Activated CD4-positive, alpha-beta T cell treated with anti-CD3 and anti-CD28 coated beads, Interleukin-2, amount 10 ng/mL, durations not matched to agents 24 days and 14 days (primary cell): Measurements from ENCODE around the gene EXOC4. TPM values are rescaled to one million over a fixed set of nuclear protein-coding genes. Genes with fewer than 3 reads are reported as not detected.

Experiments
- DNase-seq: peaks from one replicate; pipeline ENCODE4 v3.0.0; 2022
- H3K27ac Mint-ChIP-seq: one replicate; pipeline ENCODE4 v1.8.0; 2022; ENCODE audit warnings: mild to moderate bottlenecking, mixed read lengths
- H3K27me3 Mint-ChIP-seq: one replicate; pipeline ENCODE4 v1.8.0; 2022; ENCODE audit warnings: mixed read lengths
- H3K36me3 Mint-ChIP-seq: one replicate; pipeline ENCODE4 v1.8.0; 2022; ENCODE audit warnings: low read depth, mild to moderate bottlenecking, mixed read lengths
- H3K4me1 Mint-ChIP-seq: one replicate; pipeline ENCODE4 v1.8.0; 2021; ENCODE audit warnings: mixed read lengths
- H3K4me3 Mint-ChIP-seq: one replicate; pipeline ENCODE4 v1.8.0; 2022; ENCODE audit warnings: mild to moderate bottlenecking, moderate library complexity, mixed read lengths
- H3K9me3 Mint-ChIP-seq: one replicate; pipeline ENCODE4 v1.8.0; 2021; ENCODE audit warnings: mixed read lengths
- intact Hi-C: fragments of 100-400 bp; cut with micrococcal nuclease; formaldehyde crosslinking; loops from one replicate; pipeline ENCODE4 v1.15.1; 2023
- total RNA-seq: library from RNA; stranded (reverse); gene quantifications from 2 replicates; pipeline ENCODE4 v1.2.3, GENCODE V29; 2022

Gene EXOC4
- total RNA-seq, 1 donor from 2014 or later, result 53.0 TPM

- H3K9me3 Mint-ChIP-seq, result no peaks in the 10 kb centered on the region
- no peak overlapping the region for H3K4me3 Mint-ChIP-seq
- intact Hi-C loops, result no loop called here
- H3K4me1 Mint-ChIP-seq, result no peaks in the 10 kb centered on the region
- no peaks in the 10 kb centered on the region for H3K27me3 Mint-ChIP-seq
- DNase-seq, result no peak
- H3K27ac Mint-ChIP-seq, result no peak overlapping the region
- H3K36me3 Mint-ChIP-seq, result no peaks in the 10 kb centered on the region
Measured at GRCh38 chr7:134014935-134015334, 762.1 kb downstream of the EXOC4 start.

GRCh38 chr7:134016223-134016941 is 763.5 kb downstream of the EXOC4 start:
- Mint-ChIP-seq H3K27me3 (no peaks in the 10 kb centered on the region), H3K4me3 (no peak overlapping the region), H3K27ac (no peak overlapping the region), H3K9me3 (no peaks in the 10 kb centered on the region), H3K36me3 (no peaks in the 10 kb centered on the region), H3K4me1 (no peaks in the 10 kb centered on the region)
- no peak for DNase-seq
- intact Hi-C loops, result no loop called here

DNA sequence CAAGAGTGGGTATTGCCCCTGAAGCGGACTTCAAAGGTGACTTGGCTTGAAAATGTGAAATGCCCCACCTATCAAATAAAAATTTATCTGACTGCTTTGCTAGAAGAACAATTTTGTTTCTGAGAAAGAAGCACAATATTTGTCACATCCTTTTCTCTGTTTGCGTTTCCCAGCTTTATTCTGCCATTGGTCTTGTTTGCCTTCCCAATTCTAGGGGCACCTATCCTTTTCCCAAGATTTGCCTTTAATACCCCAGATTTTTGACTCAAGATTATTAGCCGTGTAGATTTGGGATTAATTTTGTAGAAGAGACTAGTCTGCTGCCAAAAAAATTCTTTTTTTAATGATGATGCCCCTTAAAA is 764.0 kb downstream of the EXOC4 start:
- intact Hi-C loops, result no loop called here
- Mint-ChIP-seq H3K36me3 (no peaks in the 10 kb centered on the region), H3K27ac (no peak overlapping the region), H3K4me3 (no peak overlapping the region), H3K9me3 (no peaks in the 10 kb centered on the region), H3K4me1 (no peaks in the 10 kb centered on the region), H3K27me3 (no peaks in the 10 kb centered on the region)
- DNase-seq, result no peak

DNA sequence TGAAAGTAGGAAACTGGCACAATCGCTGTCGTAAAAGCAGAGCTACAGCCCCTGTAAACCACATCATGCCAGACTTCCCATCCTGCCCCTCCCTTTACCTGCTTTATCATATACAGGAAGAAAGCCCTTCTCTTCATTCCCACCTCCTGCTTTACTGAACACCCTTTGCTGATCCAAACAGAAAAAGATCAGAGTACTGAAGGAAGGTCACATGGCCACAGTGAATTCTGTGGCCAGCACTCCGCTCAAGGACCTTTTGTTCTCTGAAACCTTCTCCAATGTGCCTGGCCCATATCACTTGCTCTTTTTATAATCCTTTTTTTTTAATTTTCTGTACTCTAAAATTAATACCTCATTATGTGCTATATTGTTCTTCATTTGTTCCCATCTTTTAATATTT is 765.4 kb downstream of the EXOC4 start:
- intact Hi-C loops, result no loop called here
- H3K4me3 Mint-ChIP-seq, result no peak overlapping the region
- no peaks in the 10 kb centered on the region for H3K27me3 Mint-ChIP-seq
- H3K27ac Mint-ChIP-seq, result no peak overlapping the region
- DNase-seq, result no peak
- no peaks in the 10 kb centered on the region for H3K4me1 Mint-ChIP-seq
- H3K36me3 Mint-ChIP-seq, result no peaks in the 10 kb centered on the region
- H3K9me3 Mint-ChIP-seq, result no peaks in the 10 kb centered on the region

- H3K27ac Mint-ChIP-seq, result no peak overlapping the region
- DNase-seq, result no peak
- intact Hi-C loops, result no loop called here
- no peak overlapping the region for H3K4me3 Mint-ChIP-seq
- no peaks in the 10 kb centered on the region for H3K27me3 Mint-ChIP-seq
- H3K9me3 Mint-ChIP-seq, result no peaks in the 10 kb centered on the region
- no peaks in the 10 kb centered on the region for H3K36me3 Mint-ChIP-seq
- no peaks in the 10 kb centered on the region for H3K4me1 Mint-ChIP-seq
Measured at GRCh38 chr7:134019251-134019650, 766.4 kb downstream of the EXOC4 start.

GRCh38 chr7:134021836-134022235 is 769.0 kb downstream of the EXOC4 start:
- intact Hi-C loops, result no loop called here
- H3K9me3 Mint-ChIP-seq, result no peaks in the 10 kb centered on the region
- H3K4me3 Mint-ChIP-seq, result no peak overlapping the region
- H3K27ac Mint-ChIP-seq, result no peak overlapping the region
- H3K27me3 Mint-ChIP-seq, result no peaks in the 10 kb centered on the region
- DNase-seq, result no peak
- no peaks in the 10 kb centered on the region for H3K36me3 Mint-ChIP-seq
- no peaks in the 10 kb centered on the region for H3K4me1 Mint-ChIP-seq

- H3K27ac Mint-ChIP-seq, result no peak overlapping the region
- H3K9me3 Mint-ChIP-seq, result no peaks in the 10 kb centered on the region
- no peaks in the 10 kb centered on the region for H3K36me3 Mint-ChIP-seq
- H3K27me3 Mint-ChIP-seq, result no peaks in the 10 kb centered on the region
- H3K4me3 Mint-ChIP-seq, result no peak overlapping the region
- DNase-seq, result no peak
- intact Hi-C loops, result no loop called here
- H3K4me1 Mint-ChIP-seq, result no peaks in the 10 kb centered on the region
Measured at GRCh38 chr7:134022286-134022911, 769.5 kb downstream of the EXOC4 start.

GRCh38 chr7:134024739-134025138 is 771.9 kb downstream of the EXOC4 start:
- H3K4me1 Mint-ChIP-seq, result no peaks in the 10 kb centered on the region
- no peak overlapping the region for H3K27ac Mint-ChIP-seq
- H3K4me3 Mint-ChIP-seq, result no peak overlapping the region
- H3K9me3 Mint-ChIP-seq, result no peaks in the 10 kb centered on the region
- H3K27me3 Mint-ChIP-seq, result no peaks in the 10 kb centered on the region
- intact Hi-C loops, result no loop called here
- H3K36me3 Mint-ChIP-seq, result no peaks in the 10 kb centered on the region
- no peak for DNase-seq

GRCh38 chr7:134028853-134029252 is 776.0 kb downstream of the EXOC4 start:
- DNase-seq, result no peak
- Mint-ChIP-seq H3K36me3 (no peaks in the 10 kb centered on the region), H3K27ac (no peak overlapping the region), H3K27me3 (no peaks in the 10 kb centered on the region), H3K4me3 (no peak overlapping the region), H3K4me1 (no peaks in the 10 kb centered on the region), H3K9me3 (no peaks in the 10 kb centered on the region)
- intact Hi-C loops, result no loop called here

- no peaks in the 10 kb centered on the region for H3K36me3 Mint-ChIP-seq
- intact Hi-C loops, result no loop called here
- no peak overlapping the region for H3K4me3 Mint-ChIP-seq
- H3K27ac Mint-ChIP-seq, result no peak overlapping the region
- no peaks in the 10 kb centered on the region for H3K9me3 Mint-ChIP-seq
- no peak for DNase-seq
- H3K27me3 Mint-ChIP-seq, result no peaks in the 10 kb centered on the region
- no peaks in the 10 kb centered on the region for H3K4me1 Mint-ChIP-seq
Measured at GRCh38 chr7:134029743-134030142, 776.9 kb downstream of the EXOC4 start.

DNA sequence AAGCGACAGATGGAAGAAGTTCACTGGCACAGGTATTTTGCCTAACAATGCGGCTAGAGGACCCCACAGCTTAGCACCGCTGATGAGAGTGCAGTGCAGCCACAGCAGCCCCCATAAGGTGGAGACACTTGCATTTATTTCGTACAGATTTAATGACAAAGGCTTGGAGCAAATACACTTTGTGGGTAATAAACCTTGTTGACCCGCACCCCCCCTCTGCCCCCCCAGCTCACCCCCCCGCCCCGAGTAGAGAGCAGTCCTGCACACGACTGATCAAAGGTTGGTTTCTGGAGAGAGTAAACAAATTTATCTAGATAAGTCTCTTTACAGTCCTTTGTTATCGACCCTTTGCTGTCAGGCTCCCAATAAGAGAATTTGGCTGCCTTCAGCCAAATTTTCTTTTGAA is 777.6 kb downstream of the EXOC4 start:
- no peak for DNase-seq
- no peak overlapping the region for H3K4me3 Mint-ChIP-seq
- H3K27ac Mint-ChIP-seq, result no peak overlapping the region
- intact Hi-C loops, result no loop called here
- no peaks in the 10 kb centered on the region for H3K4me1 Mint-ChIP-seq
- no peaks in the 10 kb centered on the region for H3K36me3 Mint-ChIP-seq
- H3K9me3 Mint-ChIP-seq, result no peaks in the 10 kb centered on the region
- no peaks in the 10 kb centered on the region for H3K27me3 Mint-ChIP-seq

GRCh38 chr7:134031835-134032617 is 779.1 kb downstream of the EXOC4 start:
- Mint-ChIP-seq H3K27me3 (no peaks in the 10 kb centered on the region), H3K36me3 (no peaks in the 10 kb centered on the region), H3K4me1 (no peaks in the 10 kb centered on the region), H3K9me3 (no peaks in the 10 kb centered on the region), H3K4me3 (no peak overlapping the region), H3K27ac (no peak overlapping the region)
- DNase-seq, result no peak
- intact Hi-C loops, result no loop called here

DNA sequence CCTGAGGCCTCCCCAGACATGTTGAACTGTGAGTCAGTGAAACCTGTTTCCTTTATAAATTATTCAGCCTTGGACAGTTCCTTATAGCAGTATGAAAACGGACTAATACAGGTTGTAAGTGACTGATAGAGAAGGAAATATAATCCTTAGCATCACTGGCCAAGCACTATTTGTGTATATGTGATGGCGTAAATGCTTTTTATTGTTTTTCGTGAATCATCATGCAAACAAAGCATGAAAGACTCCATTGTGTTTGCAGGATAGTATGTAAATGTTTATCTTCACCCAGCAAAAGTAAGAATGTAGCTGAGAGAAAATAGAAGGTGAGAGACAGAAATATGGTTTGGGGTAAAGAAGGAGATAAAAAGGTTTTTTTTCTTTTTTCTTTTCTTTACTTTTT is 781.8 kb downstream of the EXOC4 start:
- no peak overlapping the region for H3K4me3 Mint-ChIP-seq
- H3K27me3 Mint-ChIP-seq, result no peaks in the 10 kb centered on the region
- H3K36me3 Mint-ChIP-seq, result no peaks in the 10 kb centered on the region
- H3K27ac Mint-ChIP-seq, result no peak overlapping the region
- H3K4me1 Mint-ChIP-seq, result no peaks in the 10 kb centered on the region
- intact Hi-C loops, result no loop called here
- no peaks in the 10 kb centered on the region for H3K9me3 Mint-ChIP-seq
- DNase-seq, result no peak

GRCh38 chr7:134037991-134038390 is 785.1 kb downstream of the EXOC4 start:
- H3K4me3 Mint-ChIP-seq, result no peak overlapping the region
- H3K27ac Mint-ChIP-seq, result no peak overlapping the region
- H3K36me3 Mint-ChIP-seq, result no peaks in the 10 kb centered on the region

More at GRCh38 chr7:134037991-134038390, 785.1 kb downstream of the EXOC4 start:
- DNase-seq, result no peak
- Mint-ChIP-seq H3K4me1 (no peaks in the 10 kb centered on the region), H3K27me3 (no peaks in the 10 kb centered on the region), H3K9me3 (no peaks in the 10 kb centered on the region)
- intact Hi-C loops, result no loop called here
